ENCODE results near the gene AUP1.

- TF ChIP-seq POLR2A (IDR thresholded peaks at IDR 0.05) (no peak), CTCF (IDR thresholded peaks at IDR 0.05) (no peak), POLR2AphosphoS5 (IDR thresholded peaks at IDR 0.05) (no peak), EP300 (IDR thresholded peaks at IDR 0.05) (no peak)
These were observed 40.2 kb upstream of the AUP1 start for GRCh38 chr2:74569686-74570085.

Measured in stomach (tissue), 4 donors.